DMS114 treated with DMSO at 0.1 percent for 48 hours (cell line): ENCODE measurements around the gene MEGF11.

ENCODE experiments used
- DNase-seq: peaks from one replicate; lab custom pipeline; 2025; ENCODE audit not compliant: unreplicated experiment; lab: John Stamatoyannopoulos, UW

MEGF11 gene

GRCh38 chr15:65952391-65953053 lies 301.0 kb downstream of the MEGF11 start:
- no peak for DNase-seq

- no peak for DNase-seq
Observed at GRCh38 chr15:65951007-65951406, 302.5 kb downstream of the MEGF11 start.

- DNase-seq, result no peak
Observed at GRCh38 chr15:65949491-65949890, 304.1 kb downstream of the MEGF11 start.

GRCh38 chr15:65949011-65949410 lies 304.5 kb downstream of the MEGF11 start:
- no peak for DNase-seq

- no peak for DNase-seq
Observed at GRCh38 chr15:65948383-65948782, 305.2 kb downstream of the MEGF11 start.

GRCh38 chr15:65947041-65947440 lies 306.5 kb downstream of the MEGF11 start:
- DNase-seq, result no peak

- DNase-seq, result no peak
Observed at GRCh38 chr15:65945616-65946015, 307.9 kb downstream of the MEGF11 start.

- no peak for DNase-seq
Observed at GRCh38 chr15:65944404-65944803, 309.1 kb downstream of the MEGF11 start.

GRCh38 chr15:65942436-65942835 lies 311.1 kb downstream of the MEGF11 start:
- no peak for DNase-seq

GRCh38 chr15:65940618-65940909 lies 313.0 kb downstream of the MEGF11 start:
- no peak for DNase-seq

GRCh38 chr15:65939901-65940617 lies 313.5 kb downstream of the MEGF11 start:
- no peak for DNase-seq

GRCh38 chr15:65938604-65939003 lies 314.9 kb downstream of the MEGF11 start:
- no peak for DNase-seq

GRCh38 chr15:65937476-65937875 lies 316.1 kb downstream of the MEGF11 start:
- DNase-seq, result no peak

GRCh38 chr15:65937054-65937453 lies 316.5 kb downstream of the MEGF11 start:
- no peak for DNase-seq

- DNase-seq, result no peak
Observed at GRCh38 chr15:65936282-65936681, 317.3 kb downstream of the MEGF11 start.

- DNase-seq, result no peak
Observed at GRCh38 chr15:65935391-65935790, 318.2 kb downstream of the MEGF11 start.

- DNase-seq, result no peak
Observed at GRCh38 chr15:65931221-65931620, 322.3 kb downstream of the MEGF11 start.

GRCh38 chr15:65930134-65930533 lies 323.4 kb downstream of the MEGF11 start:
- no peak for DNase-seq

GRCh38 chr15:65929573-65929972 lies 324.0 kb downstream of the MEGF11 start:
- no peak for DNase-seq

GRCh38 chr15:65927545-65927944 lies 326.0 kb downstream of the MEGF11 start:
- no peak for DNase-seq

- no peak for DNase-seq
Observed at GRCh38 chr15:65926899-65927298, 326.7 kb downstream of the MEGF11 start.

GRCh38 chr15:65926459-65926858 lies 327.1 kb downstream of the MEGF11 start:
- no peak for DNase-seq

GRCh38 chr15:65925338-65925737 lies 328.2 kb downstream of the MEGF11 start:
- no peak for DNase-seq
